Kidney (tissue), 14 donors: ENCODE data around the gene CACNB2. TPM values are rescaled to one million over a fixed set of nuclear protein-coding genes. Genes with fewer than 3 reads are reported as not detected.

Experiments used
- DNase-seq, 5 donors: peaks; one replicate each; pipeline ENCODE4 v3.0.0-alpha.2; 2013 to 2020
- FAIRE-seq: peaks from 2 replicates; lab custom pipeline; 2012; peaks lifted over from hg19 to GRCh38; lab: Jason Lieb, UNC
- H3K27ac ChIP-seq, 2 donors: one replicate each; pipeline ENCODE4 v1.7.0; 2013; ENCODE audit warnings: low read depth in 2 of 2, low read length in 2 of 2, inconsistent platforms in 1 of 2
- H3K27me3 ChIP-seq: one replicate; pipeline ENCODE4 v1.7.1; 2013; ENCODE audit warnings: low read length, inconsistent platforms; ENCODE audit not compliant: control insufficient read depth, insufficient read depth
- H3K36me3 ChIP-seq, 3 donors: one replicate each; pipeline versions ENCODE4 v1.7.0 to v1.7.1; 2013; ENCODE audit warnings: low read length in 3 of 3, control low read depth in 1 of 3, inconsistent platforms in 1 of 3; ENCODE audit not compliant: insufficient read depth in 3 of 3, control insufficient read depth in 2 of 3
- H3K4me1 ChIP-seq, 3 donors: one replicate each; pipeline versions ENCODE4 v1.7.0 to v1.7.1; 2013; ENCODE audit warnings: low read length in 3 of 3, inconsistent platforms in 1 of 3, low read depth in 1 of 3; ENCODE audit not compliant: control insufficient read depth in 2 of 3, insufficient read depth in 2 of 3
- H3K4me3 ChIP-seq, 3 donors: one replicate each; pipeline versions ENCODE4 v1.7.0 to v1.8.1; 2013; ENCODE audit warnings: low read length in 3 of 3, control low read depth in 1 of 3, inconsistent platforms in 1 of 3
- H3K9ac ChIP-seq, 3 donors: one replicate each; pipeline versions ENCODE4 v1.7.0 to v1.7.1; 2013; ENCODE audit warnings: low read length in 3 of 3, control low read depth in 1 of 3, inconsistent platforms in 1 of 3
- H3K9me3 ChIP-seq, 3 donors: one replicate each; pipeline versions ENCODE4 v1.7.0 to v1.7.1; 2013; ENCODE audit warnings: low read length in 3 of 3, control low read depth in 1 of 3, inconsistent platforms in 1 of 3; ENCODE audit not compliant: control insufficient read depth in 2 of 3, insufficient read depth in 1 of 3
- CTCF ChIP-seq: IDR thresholded peaks from 3 replicates; pipeline ENCODE4 v1.5.1; 2012; ENCODE audit warnings: mild to moderate bottlenecking, moderate library complexity, borderline replicate concordance; ENCODE audit not compliant: insufficient read depth; ENCODE audit errors: extremely low read depth
- intact Hi-C: fragments of 100-400 bp; cut with DNase I; formaldehyde crosslinking; loops from one replicate; pipeline ENCODE4 v1.11.1; 2022
- polyA plus RNA-seq: library from polyadenylated mRNA; stranded (reverse); fragments of 350-450 nt; fragmentation: Illumina TruSeq; extraction: RNeasy Lipid Tissue Mini Kit (QIAGEN cat#74804); gene quantifications from one replicate; pipeline ENCODE4 v1.2.3, GENCODE V29; 2014; ENCODE audit warnings: low read depth, low replicate concordance; ENCODE audit not compliant: insufficient read depth
- total RNA-seq: library from RNA; stranded (reverse); fragmentation: NEBNext Ultra II Directional; extraction: Animal tissue kit (Norgen Biotek cat#: 25700); gene quantifications from one replicate; pipeline ENCODE4 v1.2.1, GENCODE V29; 2021
- donor health status: control.
- donor health status: control.
- donor health status: control.
- donor health status: control.
- donor health status: control.
- donor health status: DM: yes; HTN: yes; CAD: no.
- donor health status: Normal renal cell carcinoma (clear cell type).

CACNB2 gene
- total and polyA plus RNA-seq, 2 donors from 2014 or later = 2.8 TPM

- peak in 4 of 5 donors; percentile 49 to 77 (median 58) for DNase-seq
- Histone ChIP-seq H3K9ac (peak overlapping the region in 1 of 3 donors; percentile 4), H3K27ac (no peak overlapping the region), H3K36me3 (no peaks in the 10 kb centered on the region), H3K4me3 (peak overlapping the region in 2 of 3 donors; percentile 18 to 48), H3K9me3 (no peaks in the 10 kb centered on the region), H3K4me1 (no peaks in the 10 kb centered on the region), H3K27me3 (no peaks in the 10 kb centered on the region)
- intact Hi-C loops = no loop called here
- FAIRE-seq = no peak
- TF ChIP-seq CTCF = no peak
Measured at GRCh38 chr10:18140957-18141845, 977 bp downstream of the CACNB2 start.

- H3K9me3 ChIP-seq = no peaks in the 10 kb centered on the region
- H3K27ac ChIP-seq = no peak overlapping the region
- H3K27me3 ChIP-seq = no peaks in the 10 kb centered on the region
- H3K4me1 ChIP-seq = no peaks in the 10 kb centered on the region
- DNase-seq (no peak), FAIRE-seq (no peak)
- no peak overlapping the region for H3K9ac ChIP-seq
- intact Hi-C loops = no loop called here
- TF ChIP-seq CTCF = no peak
- H3K36me3 ChIP-seq = no peaks in the 10 kb centered on the region
- H3K4me3 ChIP-seq = peak overlapping the region in 1 of 3 donors; percentile 48
Measured at GRCh38 chr10:18142151-18142550, 1.9 kb downstream of the CACNB2 start.

- intact Hi-C loops = no loop called here
- FAIRE-seq (no peak), DNase-seq (no peak)
- Histone ChIP-seq H3K4me3 (no peak overlapping the region), H3K27ac (no peak overlapping the region), H3K27me3 (no peaks in the 10 kb centered on the region), H3K9ac (no peak overlapping the region), H3K36me3 (no peaks in the 10 kb centered on the region), H3K9me3 (no peaks in the 10 kb centered on the region), H3K4me1 (no peaks in the 10 kb centered on the region)
- no peak for TF ChIP-seq CTCF
Measured at GRCh38 chr10:18144396-18144795, 4.2 kb downstream of the CACNB2 start.
